ENCODE measurements around the gene TMCC2. TPM values are rescaled to one million over a fixed set of nuclear protein-coding genes. Genes with fewer than 3 reads are reported as not detected.

The TMCC2 gene
- total and polyA plus RNA-seq, 7 donors, result 0.66 to 21.4 (median 6.5) TPM

- ATAC-seq, result no peak
- no peak for TF ChIP-seq CTCF (IDR thresholded peaks at IDR 0.05)
- intact Hi-C loops (cut with DNase I), result loop anchor here in 1 of 2 donors (2.0 kb wide), 1 partner anchor 14 kb away; no protein-coding TSS in a partner anchor
- Histone ChIP-seq H3K4me3 (no peak overlapping the region), H3K27me3 (ENCODE audit: insufficient read depth in 3 of 3, low read length in 2 of 3) (no peaks in the 10 kb centered on the region), H3K4me1 (peaks cover 91% of the 10 kb centered on the region), H3K27ac (peak overlapping the region; percentile 79), H3K36me3 (ENCODE audit: insufficient read depth in 1 of 2, low read depth in 1 of 2) (peaks cover 0 to under 1% of the 10 kb centered on the region in 2 donors), H3K9me3 (no peaks in the 10 kb centered on the region)
- no peak for DNase-seq
- 82 to 96% (median 83%) methylated on average over 8 of the region's 8 CpGs for WGBS, 3 donors
Measured at GRCh38 chr1:205236526-205236925, 8.8 kb downstream of the TMCC2 start.

GRCh38 chr1:205236951-205237475, 9.3 kb downstream of the TMCC2 start:
- H3K9me3 ChIP-seq, result no peaks in the 10 kb centered on the region
- DNase-seq (no peak), ATAC-seq (no peak)
- H3K36me3 ChIP-seq (ENCODE audit: insufficient read depth in 1 of 2, low read depth in 1 of 2), result peaks cover 0 to 6% of the 10 kb centered on the region in 2 donors
- H3K4me3 ChIP-seq, result no peak overlapping the region
- peak overlapping the region; percentile 79 for H3K27ac ChIP-seq
- no peaks in the 10 kb centered on the region for H3K27me3 ChIP-seq (ENCODE audit: insufficient read depth in 3 of 3, low read length in 2 of 3)
- intact Hi-C loops (cut with DNase I), result loop anchor here in 1 of 2 donors (2.0 kb wide), 1 partner anchor 14 kb away; no protein-coding TSS in a partner anchor
- TF ChIP-seq CTCF (IDR thresholded peaks at IDR 0.05), result no peak
- H3K4me1 ChIP-seq, result peaks cover 91% of the 10 kb centered on the region
- WGBS, 3 donors, result 49 to 68% (median 54%) methylated on average over 4 of the region's 4 CpGs

- intact Hi-C loops (cut with DNase I), result loop anchor here in 1 of 2 donors (2.0 kb wide), 1 partner anchor 13 kb away; no protein-coding TSS in a partner anchor
- ATAC-seq, result peak in 3 of 4 donors; percentile 30 to 44 (median 42)
- H3K36me3 ChIP-seq (ENCODE audit: insufficient read depth in 1 of 2, low read depth in 1 of 2), result peaks cover 0 to 14% of the 10 kb centered on the region in 2 donors
- H3K4me1 ChIP-seq, result peaks cover 92% of the 10 kb centered on the region
- H3K9me3 ChIP-seq, result no peaks in the 10 kb centered on the region
- H3K27me3 ChIP-seq (ENCODE audit: insufficient read depth in 3 of 3, low read length in 2 of 3), result no peaks in the 10 kb centered on the region
- TF ChIP-seq CTCF (IDR thresholded peaks at IDR 0.05), result no peak
- H3K4me3 ChIP-seq, result peak overlapping the region; percentile 23
- no peak for DNase-seq
- WGBS, 3 donors, result 50 to 63% (median 53%) methylated on average over 12 of the region's 12 CpGs
- H3K27ac ChIP-seq, result peak overlapping the region; percentile 79
Measured at GRCh38 chr1:205237526-205238484, 10.1 kb downstream of the TMCC2 start.

- peaks cover 0 to 15% of the 10 kb centered on the region in 2 donors for H3K36me3 ChIP-seq (ENCODE audit: insufficient read depth in 1 of 2, low read depth in 1 of 2)
- H3K27ac ChIP-seq, result peak overlapping the region; percentile 79
- H3K4me1 ChIP-seq, result peaks cover 95% of the 10 kb centered on the region
- intact Hi-C loops (cut with DNase I), result no loop called here
- TF ChIP-seq CTCF (IDR thresholded peaks at IDR 0.05), result no peak
- WGBS, 3 donors, result 14 to 34% (median 21%) methylated on average over 3 of the region's 3 CpGs
- H3K27me3 ChIP-seq (ENCODE audit: insufficient read depth in 3 of 3, low read length in 2 of 3), result no peaks in the 10 kb centered on the region
- peak overlapping the region; percentile 10 for H3K4me3 ChIP-seq
- H3K9me3 ChIP-seq, result no peaks in the 10 kb centered on the region
- ATAC-seq (no peak), DNase-seq (no peak)
Measured at GRCh38 chr1:205239078-205239477, 11.3 kb downstream of the TMCC2 start.
